HepG2 (cell line): ENCODE measurements around the gene REEP6. TPM values are rescaled to one million over a fixed set of nuclear protein-coding genes. Genes with fewer than 3 reads are reported as not detected.

Experiments used
- ARID4A ChIP-seq: sonication (generic); formaldehyde crosslinking; IDR thresholded peaks from 2 replicates; pipeline ENCODE4 v1.5.0; 2020; ENCODE audit warnings: mild to moderate bottlenecking, missing genetic modification reagents, borderline replicate concordance
- DMTF1 ChIP-seq: sonication (generic); formaldehyde crosslinking; IDR thresholded peaks from 2 replicates; pipeline ENCODE4 v1.4.0; 2020; ENCODE audit warnings: mild to moderate bottlenecking, missing genetic modification reagents
- FOSL2 ChIP-seq: sonication (generic); formaldehyde crosslinking; IDR thresholded peaks from 2 replicates; pipeline ENCODE4 v1.4.0; 2020; ENCODE audit warnings: missing genetic modification reagents
- MAZ ChIP-seq, 2 experiments: sonication (generic) in 1 of 2; formaldehyde crosslinking in 1 of 2; IDR thresholded peaks; 2 replicates each; pipeline versions ENCODE4 v1.5.0 to v1.6.1; 2012 to 2020; ENCODE audit warnings: low read depth in 2 of 2, mild to moderate bottlenecking in 2 of 2, borderline replicate concordance in 1 of 2, improper control_type of control experiment in 1 of 2, low read length in 1 of 2, missing genetic modification reagents in 1 of 2, moderate library complexity in 1 of 2
- MNT ChIP-seq: fragments of 450-650 bp; IDR thresholded peaks from 2 replicates; pipeline ENCODE4 v1.6.1; 2016
- MZF1 ChIP-seq: sonication (generic); formaldehyde crosslinking; IDR thresholded peaks from 2 replicates; pipeline ENCODE4 v1.8.1; 2023; ENCODE audit warnings: mild to moderate bottlenecking, missing genetic modification reagents, borderline replicate concordance
- NFKB2 ChIP-seq: sonication (generic); formaldehyde crosslinking; IDR thresholded peaks from 2 replicates; pipeline ENCODE4 v1.4.0; 2020; ENCODE audit warnings: missing genetic modification reagents, borderline replicate concordance
- RFX3 ChIP-seq: IDR thresholded peaks from 2 replicates; pipeline ENCODE4 v1.6.1; 2016; ENCODE audit warnings: missing biosample characterization, missing genetic modification reagents
- ZNF598 ChIP-seq: sonication (generic); formaldehyde crosslinking; IDR thresholded peaks from 2 replicates; pipeline ENCODE4 v1.5.1; 2020; ENCODE audit warnings: mild to moderate bottlenecking, missing genetic modification reagents, borderline replicate concordance
- polyA plus RNA-seq, 8 experiments: library from polyadenylated mRNA; depleted of rRNA in 3 of 8; stranded (reverse) in 7 of 8; unstranded in 1 of 8; fragments of >200 nt; fragmentation: Illumina TruSeq in 4 of 8; extraction: Trizol in 4 of 8; gene quantifications; 2 replicates each; pipeline versions ENCODE4 v1.2.1 to v1.2.3, GENCODE V29; 2011 to 2016; ENCODE audit warnings: low read depth in 4 of 8, missing spikeins in 1 of 8, mixed read lengths in 1 of 8; ENCODE audit not compliant: insufficient read depth in 1 of 8
- total RNA-seq, 5 experiments: library from RNA; depleted of rRNA; stranded (reverse); fragments of >200 nt; fragmentation: Illumina TruSeq; extraction: Trizol; gene quantifications; 2 replicates each; pipeline ENCODE4 v1.2.3, GENCODE V29; 2016; ENCODE audit warnings: low read depth in 1 of 5
- TF ChIP-seq, protein P1 (sequence below): sonication (generic); formaldehyde crosslinking; IDR thresholded peaks from 2 replicates; pipeline ENCODE4 v1.4.0; 2020; ENCODE audit warnings: mild to moderate bottlenecking, missing genetic modification reagents
- TF ChIP-seq, protein P2 (sequence below): sonication (generic); formaldehyde crosslinking; conservative IDR thresholded peaks from 2 replicates; pipeline ENCODE4 v1.4.0; 2020; ENCODE audit warnings: missing genetic modification reagents

Gene REEP6
- total and polyA plus RNA-seq, 2 of the 13 experiments (the other 11 are each of a cell fraction or from before 2014, with no cell fraction given): 10.0 to 28.8 TPM

- TF ChIP-seq, protein P1, sequence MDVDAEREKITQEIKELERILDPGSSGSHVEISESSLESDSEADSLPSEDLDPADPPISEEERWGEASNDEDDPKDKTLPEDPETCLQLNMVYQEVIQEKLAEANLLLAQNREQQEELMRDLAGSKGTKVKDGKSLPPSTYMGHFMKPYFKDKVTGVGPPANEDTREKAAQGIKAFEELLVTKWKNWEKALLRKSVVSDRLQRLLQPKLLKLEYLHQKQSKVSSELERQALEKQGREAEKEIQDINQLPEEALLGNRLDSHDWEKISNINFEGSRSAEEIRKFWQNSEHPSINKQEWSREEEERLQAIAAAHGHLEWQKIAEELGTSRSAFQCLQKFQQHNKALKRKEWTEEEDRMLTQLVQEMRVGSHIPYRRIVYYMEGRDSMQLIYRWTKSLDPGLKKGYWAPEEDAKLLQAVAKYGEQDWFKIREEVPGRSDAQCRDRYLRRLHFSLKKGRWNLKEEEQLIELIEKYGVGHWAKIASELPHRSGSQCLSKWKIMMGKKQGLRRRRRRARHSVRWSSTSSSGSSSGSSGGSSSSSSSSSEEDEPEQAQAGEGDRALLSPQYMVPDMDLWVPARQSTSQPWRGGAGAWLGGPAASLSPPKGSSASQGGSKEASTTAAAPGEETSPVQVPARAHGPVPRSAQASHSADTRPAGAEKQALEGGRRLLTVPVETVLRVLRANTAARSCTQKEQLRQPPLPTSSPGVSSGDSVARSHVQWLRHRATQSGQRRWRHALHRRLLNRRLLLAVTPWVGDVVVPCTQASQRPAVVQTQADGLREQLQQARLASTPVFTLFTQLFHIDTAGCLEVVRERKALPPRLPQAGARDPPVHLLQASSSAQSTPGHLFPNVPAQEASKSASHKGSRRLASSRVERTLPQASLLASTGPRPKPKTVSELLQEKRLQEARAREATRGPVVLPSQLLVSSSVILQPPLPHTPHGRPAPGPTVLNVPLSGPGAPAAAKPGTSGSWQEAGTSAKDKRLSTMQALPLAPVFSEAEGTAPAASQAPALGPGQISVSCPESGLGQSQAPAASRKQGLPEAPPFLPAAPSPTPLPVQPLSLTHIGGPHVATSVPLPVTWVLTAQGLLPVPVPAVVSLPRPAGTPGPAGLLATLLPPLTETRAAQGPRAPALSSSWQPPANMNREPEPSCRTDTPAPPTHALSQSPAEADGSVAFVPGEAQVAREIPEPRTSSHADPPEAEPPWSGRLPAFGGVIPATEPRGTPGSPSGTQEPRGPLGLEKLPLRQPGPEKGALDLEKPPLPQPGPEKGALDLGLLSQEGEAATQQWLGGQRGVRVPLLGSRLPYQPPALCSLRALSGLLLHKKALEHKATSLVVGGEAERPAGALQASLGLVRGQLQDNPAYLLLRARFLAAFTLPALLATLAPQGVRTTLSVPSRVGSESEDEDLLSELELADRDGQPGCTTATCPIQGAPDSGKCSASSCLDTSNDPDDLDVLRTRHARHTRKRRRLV (CRISPR knock-in tag): peak; percentile 87; the same call in 1 of the 2 replicates
- TF ChIP-seq NFKB2 (CRISPR knock-in tag) (no peak), MNT (peak; percentile 28), MAZ (IDR thresholded peaks at IDR 0.05; ENCODE audit: borderline replicate concordance, low read depth, low read length) (peak; percentile 72), MAZ (CRISPR knock-in tag; IDR thresholded peaks at IDR 0.05; ENCODE audit: low read depth) (peak; percentile 50; the same call in 1 of the 2 replicates), RFX3 (CRISPR knock-in tag) (peak; percentile 90), FOSL2 (peak; percentile 36; the same call in 1 of the 2 replicates), ZNF598 (no peak), ARID4A (peak; percentile 89), DMTF1 (CRISPR knock-in tag) (no peak), MZF1 (CRISPR knock-in tag) (no peak)
- TF ChIP-seq, protein P2, sequence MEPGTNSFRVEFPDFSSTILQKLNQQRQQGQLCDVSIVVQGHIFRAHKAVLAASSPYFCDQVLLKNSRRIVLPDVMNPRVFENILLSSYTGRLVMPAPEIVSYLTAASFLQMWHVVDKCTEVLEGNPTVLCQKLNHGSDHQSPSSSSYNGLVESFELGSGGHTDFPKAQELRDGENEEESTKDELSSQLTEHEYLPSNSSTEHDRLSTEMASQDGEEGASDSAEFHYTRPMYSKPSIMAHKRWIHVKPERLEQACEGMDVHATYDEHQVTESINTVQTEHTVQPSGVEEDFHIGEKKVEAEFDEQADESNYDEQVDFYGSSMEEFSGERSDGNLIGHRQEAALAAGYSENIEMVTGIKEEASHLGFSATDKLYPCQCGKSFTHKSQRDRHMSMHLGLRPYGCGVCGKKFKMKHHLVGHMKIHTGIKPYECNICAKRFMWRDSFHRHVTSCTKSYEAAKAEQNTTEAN (CRISPR knock-in tag): no peak
Measured at GRCh38 chr19:1490311-1491113, 469 bp upstream of the REEP6 start, which contains the start of gene PCSK4 (continued).
